Left kidney (tissue), 2 donors: ENCODE data around the gene TSPAN5. TPM values are rescaled to one million over a fixed set of nuclear protein-coding genes. Genes with fewer than 3 reads are reported as not detected.
A peak's percentile ranks its signal among the peaks of the same experiment; 100 is the strongest.

Source experiments
- DNase-seq: peaks from one replicate; pipeline ENCODE4 v3.0.0-alpha.2; 2013
- polyA plus RNA-seq: library from polyadenylated mRNA; unstranded; fragments of 120-200 nt; gene quantifications from one replicate; pipeline ENCODE4 v1.2.1, GENCODE V29; 2013; ENCODE audit not compliant: insufficient read length

The TSPAN5 gene
- polyA plus RNA-seq, 1 donor: 25.3 TPM

- no peak for DNase-seq
These were observed 38.2 kb downstream of the TSPAN5 start for GRCh38 chr4:98620087-98620784.

- no peak for DNase-seq
These were observed 39.2 kb downstream of the TSPAN5 start for GRCh38 chr4:98619180-98619579.

GRCh38 chr4:98618680-98619079, 39.7 kb downstream of the TSPAN5 start:
- DNase-seq: no peak

GRCh38 chr4:98617358-98618047, 40.9 kb downstream of the TSPAN5 start:
- DNase-seq: no peak

- DNase-seq: no peak
These were observed 42.4 kb downstream of the TSPAN5 start for GRCh38 chr4:98615991-98616390.

- no peak for DNase-seq
These were observed 43.7 kb downstream of the TSPAN5 start for GRCh38 chr4:98614662-98615061.

GRCh38 chr4:98614094-98614493, 44.3 kb downstream of the TSPAN5 start:
- DNase-seq: no peak

- no peak for DNase-seq
These were observed 44.8 kb downstream of the TSPAN5 start for GRCh38 chr4:98613453-98614075.

GRCh38 chr4:98612318-98613250, 45.8 kb downstream of the TSPAN5 start:
- no peak for DNase-seq

- no peak for DNase-seq
These were observed 46.6 kb downstream of the TSPAN5 start for GRCh38 chr4:98611677-98612317.

GRCh38 chr4:98610926-98611676, 47.3 kb downstream of the TSPAN5 start:
- no peak for DNase-seq

GRCh38 chr4:98610431-98610830, 48.0 kb downstream of the TSPAN5 start:
- DNase-seq: no peak

- no peak for DNase-seq
These were observed 48.5 kb downstream of the TSPAN5 start for GRCh38 chr4:98609934-98610333.

GRCh38 chr4:98608356-98608755, 50.1 kb downstream of the TSPAN5 start:
- DNase-seq: no peak

- peak; percentile 32 for DNase-seq
These were observed 51.5 kb downstream of the TSPAN5 start for GRCh38 chr4:98606894-98607293.

- no peak for DNase-seq
These were observed 53.2 kb downstream of the TSPAN5 start for GRCh38 chr4:98605216-98605615.

- DNase-seq: no peak
These were observed 53.7 kb downstream of the TSPAN5 start for GRCh38 chr4:98604723-98605122.

- DNase-seq: no peak
These were observed 54.5 kb downstream of the TSPAN5 start for GRCh38 chr4:98603683-98604521.

GRCh38 chr4:98602270-98602669, 56.1 kb downstream of the TSPAN5 start:
- no peak for DNase-seq

GRCh38 chr4:98601708-98602107, 56.7 kb downstream of the TSPAN5 start:
- no peak for DNase-seq
